GM23338 (cell line): ENCODE measurements around the gene CLSTN1. TPM values are rescaled to one million over a fixed set of nuclear protein-coding genes. Genes with fewer than 3 reads are reported as not detected.

Experiments used
- CREB1 ChIP-seq: fragments of 250-450 bp; sonication (Bioruptor Pico); IDR thresholded peaks from 2 replicates; pipeline ENCODE4 v1.5.0; 2020; ENCODE audit warnings: low read depth, mild to moderate bottlenecking, moderate library complexity
- CTCF ChIP-seq, 2 experiments: fragments of 200-600 bp in 1 of 2; sonication (generic) in 1 of 2; conservative IDR thresholded peaks; 2 replicates each; pipeline versions ENCODE4 v1.5.1 to v1.6.1; 2016 to 2017; ENCODE audit warnings: antibody characterized with exemption in 2 of 2, low read depth in 2 of 2, mild to moderate bottlenecking in 2 of 2, moderate library complexity in 1 of 2
- EZH2 ChIP-seq: fragments of 200-600 bp; sonication (generic); IDR thresholded peaks from one replicate; pipeline ENCODE4 v1.8.0; 2017; ENCODE audit warnings: antibody characterized with exemption, mild to moderate bottlenecking, low read depth; ENCODE audit not compliant: unreplicated experiment
- STAT1 ChIP-seq: IDR thresholded peaks from one replicate; pipeline ENCODE4 v1.6.1; 2016; ENCODE audit warnings: antibody characterized with exemption; ENCODE audit not compliant: unreplicated experiment
- ZNF114 ChIP-seq: fragments of 250-450 bp; sonication (Bioruptor Pico); IDR thresholded peaks from 2 replicates; pipeline ENCODE4 v1.5.0; 2020; ENCODE audit warnings: mild to moderate bottlenecking, moderate library complexity
- ZNF331 ChIP-seq: fragments of 250-450 bp; sonication (Bioruptor Pico); IDR thresholded peaks from 2 replicates; pipeline ENCODE4 v1.5.0; 2020; ENCODE audit warnings: low read depth, mild to moderate bottlenecking, moderate library complexity
- ZNF462 ChIP-seq: fragments of 250-450 bp; sonication (Bioruptor Pico); IDR thresholded peaks from 2 replicates; pipeline ENCODE4 v1.5.0; 2020; ENCODE audit warnings: mild to moderate bottlenecking, moderate library complexity
- polyA plus RNA-seq: library from polyadenylated mRNA; unstranded; fragments of >200 nt; fragmentation: Nextera tagmentation; extraction: Ambion mirVana; gene quantifications from 2 replicates; pipeline ENCODE4 v1.2.1, GENCODE V29; 2016
- total RNA-seq: library from RNA; depleted of rRNA; stranded (reverse); fragments of >200 nt; shearing (Covaris generic); gene quantifications from 2 replicates; pipeline ENCODE4 v1.2.3, GENCODE V29; 2014

The CLSTN1 gene
- total and polyA plus RNA-seq, 2 experiments from 2014 or later: 38.5 to 66.2 TPM

- TF ChIP-seq ZNF462 (CRISPR knock-in tag) (no peak), EZH2 (no peak), ZNF331 (CRISPR knock-in tag) (no peak), CTCF (conservative IDR thresholded peaks at IDR 0.05; ENCODE audit: low read depth in 2 of 2) (no peak), STAT1 (no peak), CREB1 (no peak), ZNF114 (CRISPR knock-in tag) (no peak)
Measured at GRCh38 chr1:9723926-9724325, 99.8 kb downstream of the CLSTN1 start (continued).
